WTC11 (cell line): Measurements from ENCODE around the gene BMPR2. TPM values are rescaled to one million over a fixed set of nuclear protein-coding genes. Genes with fewer than 3 reads are reported as not detected.

Experiments used
- ARID4B ChIP-seq: sonication (generic); formaldehyde crosslinking; IDR thresholded peaks from 2 replicates; pipeline ENCODE4 v1.8.0; 2023; ENCODE audit warnings: missing genetic modification reagents, mild to moderate bottlenecking, borderline replicate concordance
- ATF1 ChIP-seq: sonication (generic); formaldehyde crosslinking; IDR thresholded peaks from 2 replicates; pipeline ENCODE4 v1.8.1; 2023; ENCODE audit warnings: mild to moderate bottlenecking, moderate library complexity, missing genetic modification reagents
- ATF3 ChIP-seq: sonication (generic); formaldehyde crosslinking; conservative IDR thresholded peaks from 2 replicates; pipeline ENCODE4 v1.8.1; 2022; ENCODE audit warnings: mild to moderate bottlenecking, missing genetic modification reagents
- CDX4 ChIP-seq: fragments of 250-450 bp; sonication (Bioruptor Pico); IDR thresholded peaks from 2 replicates; pipeline ENCODE4 v1.9.0; 2021; ENCODE audit warnings: moderate library complexity, mild to moderate bottlenecking, inconsistent platforms, borderline replicate concordance
- CREB1 ChIP-seq: sonication (generic); formaldehyde crosslinking; IDR thresholded peaks from 2 replicates; pipeline ENCODE4 v1.8.0; 2023; ENCODE audit warnings: mild to moderate bottlenecking, missing genetic modification reagents
- E2F5 ChIP-seq: sonication (generic); formaldehyde crosslinking; IDR thresholded peaks from 2 replicates; pipeline ENCODE4 v1.8.1; 2022; ENCODE audit warnings: mild to moderate bottlenecking, moderate library complexity, missing genetic modification reagents
- ESRRA ChIP-seq: sonication (generic); formaldehyde crosslinking; IDR thresholded peaks from 2 replicates; pipeline ENCODE4 v1.8.1; 2022; ENCODE audit warnings: mild to moderate bottlenecking, missing genetic modification reagents, borderline replicate concordance
- GABPB1 ChIP-seq: sonication (generic); formaldehyde crosslinking; IDR thresholded peaks from 2 replicates; pipeline ENCODE4 v1.8.1; 2023; ENCODE audit warnings: mild to moderate bottlenecking, missing genetic modification reagents
- IRF2 ChIP-seq: sonication (generic); formaldehyde crosslinking; IDR thresholded peaks from 2 replicates; pipeline ENCODE4 v1.8.0; 2022; ENCODE audit warnings: low read depth, missing genetic modification reagents, borderline replicate concordance
- JAZF1 ChIP-seq: fragments of 250-450 bp; sonication (Bioruptor Pico); IDR thresholded peaks from 2 replicates; pipeline ENCODE4 v1.9.0; 2021; ENCODE audit warnings: moderate library complexity, mild to moderate bottlenecking, inconsistent platforms
- MAX ChIP-seq: sonication (generic); formaldehyde crosslinking; IDR thresholded peaks from 2 replicates; pipeline ENCODE4 v1.8.0; 2022; ENCODE audit warnings: mild to moderate bottlenecking, missing genetic modification reagents
- MLX ChIP-seq: sonication (generic); formaldehyde crosslinking; IDR thresholded peaks from 2 replicates; pipeline ENCODE4 v1.8.1; 2023; ENCODE audit warnings: mild to moderate bottlenecking, missing genetic modification reagents, moderate library complexity
- MYBL2 ChIP-seq: sonication (generic); formaldehyde crosslinking; IDR thresholded peaks from 2 replicates; pipeline ENCODE4 v1.8.1; 2023; ENCODE audit warnings: mild to moderate bottlenecking, moderate library complexity, missing genetic modification reagents
- NR1H2 ChIP-seq: sonication (generic); formaldehyde crosslinking; IDR thresholded peaks from 2 replicates; pipeline ENCODE4 v1.9.0; 2021; ENCODE audit warnings: mild to moderate bottlenecking, moderate library complexity, missing genetic modification reagents
- NR2C2 ChIP-seq: sonication (generic); formaldehyde crosslinking; IDR thresholded peaks from 2 replicates; pipeline ENCODE4 v1.8.0; 2022; ENCODE audit warnings: mild to moderate bottlenecking, missing genetic modification reagents
- NR3C1 ChIP-seq: sonication (generic); formaldehyde crosslinking; conservative IDR thresholded peaks from 2 replicates; pipeline ENCODE4 v1.8.1; 2023; ENCODE audit warnings: low read depth, mild to moderate bottlenecking, missing genetic modification reagents
- TP53 ChIP-seq: sonication (generic); formaldehyde crosslinking; IDR thresholded peaks from 2 replicates; pipeline ENCODE4 v1.8.1; 2023; ENCODE audit warnings: mild to moderate bottlenecking, missing genetic modification reagents
- ZNF219 ChIP-seq: sonication (generic); formaldehyde crosslinking; IDR thresholded peaks from 2 replicates; pipeline ENCODE4 v1.8.0; 2023; ENCODE audit warnings: missing genetic modification reagents, mild to moderate bottlenecking, borderline replicate concordance
- ZNF232 ChIP-seq: sonication (generic); formaldehyde crosslinking; IDR thresholded peaks from 2 replicates; pipeline ENCODE4 v1.8.0; 2022; ENCODE audit warnings: mild to moderate bottlenecking, missing genetic modification reagents
- ZNF281 ChIP-seq: sonication (generic); formaldehyde crosslinking; IDR thresholded peaks from 2 replicates; pipeline ENCODE4 v1.8.0; 2023; ENCODE audit warnings: mild to moderate bottlenecking, missing genetic modification reagents
- ZNF317 ChIP-seq: sonication (generic); formaldehyde crosslinking; IDR thresholded peaks from 2 replicates; pipeline ENCODE4 v1.8.1; 2023; ENCODE audit warnings: low read depth, mild to moderate bottlenecking, moderate library complexity, missing genetic modification reagents, borderline replicate concordance
- ZNF396 ChIP-seq: fragments of 250-450 bp; sonication (Bioruptor Pico); IDR thresholded peaks from 2 replicates; pipeline ENCODE4 v1.8.0; 2021; ENCODE audit warnings: mild to moderate bottlenecking, moderate library complexity, borderline replicate concordance
- ZNF423 ChIP-seq: fragments of 250-450 bp; sonication (Bioruptor Pico); IDR thresholded peaks from 2 replicates; pipeline ENCODE4 v2.1.2; 2022; ENCODE audit warnings: mild to moderate bottlenecking, moderate library complexity
- ZNF532 ChIP-seq: fragments of 250-450 bp; sonication (Bioruptor Pico); IDR thresholded peaks from 2 replicates; pipeline ENCODE4 v1.9.0; 2021; ENCODE audit warnings: mild to moderate bottlenecking, borderline replicate concordance
- ZNF671 ChIP-seq: fragments of 250-450 bp; sonication (Bioruptor Pico); IDR thresholded peaks from 2 replicates; pipeline ENCODE4 v1.8.0; 2021; ENCODE audit warnings: mild to moderate bottlenecking
- total RNA-seq: library from RNA; stranded (reverse); gene quantifications from 3 replicates; pipeline ENCODE4 v1.2.3, GENCODE V29; 2021

Gene BMPR2
- total RNA-seq, 1 experiment from 2014 or later, result 22.1 TPM

GRCh38 chr2:202377207-202377761, 1.2 kb downstream of the BMPR2 start (continued):
- TF ChIP-seq MLX (CRISPR knock-in tag), result no peak
- 0 out of 2 replicates have a peak, but pooled peaks have one; percentile 5 for TF ChIP-seq E2F5
- no peak for TF ChIP-seq ZNF281 (CRISPR knock-in tag)
- TF ChIP-seq ZNF532 (CRISPR knock-in tag), result no peak
- TF ChIP-seq ATF3 (CRISPR knock-in tag), result no peak
- no peak for TF ChIP-seq JAZF1 (CRISPR knock-in tag)
- no peak for TF ChIP-seq NR2C2 (CRISPR knock-in tag)
- no peak for TF ChIP-seq ZNF317 (CRISPR knock-in tag)
- 0 out of 2 replicates have a peak, but pooled peaks have one; percentile 61 for TF ChIP-seq MYBL2 (CRISPR knock-in tag)
- no peak for TF ChIP-seq TP53 (CRISPR knock-in tag)
- no peak for TF ChIP-seq NR1H2
- TF ChIP-seq ZNF219 (CRISPR knock-in tag), result no peak
- no peak for TF ChIP-seq ESRRA
- TF ChIP-seq ZNF232 (CRISPR knock-in tag), result no peak
- TF ChIP-seq ARID4B (CRISPR knock-in tag), result no peak; the same call in 1 of the 2 replicates
- no peak for TF ChIP-seq CREB1 (CRISPR knock-in tag)
- TF ChIP-seq ZNF423 (CRISPR knock-in tag), result no peak
- no peak for TF ChIP-seq CDX4 (CRISPR knock-in tag)
- peak; percentile 59; the same call in 1 of the 2 replicates for TF ChIP-seq GABPB1 (CRISPR knock-in tag)
- TF ChIP-seq MAX (CRISPR knock-in tag), result peak; percentile 39; the same call in 1 of the 2 replicates
- TF ChIP-seq IRF2 (CRISPR knock-in tag), result no peak
- TF ChIP-seq NR3C1 (CRISPR knock-in tag), result no peak
- no peak for TF ChIP-seq ZNF671 (CRISPR knock-in tag)
- TF ChIP-seq ATF1 (CRISPR knock-in tag), result no peak
- TF ChIP-seq ZNF396, result no peak
